Choroid plexus epithelial cell (primary cell): ENCODE results near the gene SOX11.

Experiments used
- DNase-seq: peaks from one replicate; pipeline ENCODE4 v3.0.0-alpha.2; 2010; ENCODE audit warnings: low read depth
- H3K4me3 ChIP-seq: 2 replicates; pipeline ENCODE4 v1.5.1; 2011; ENCODE audit warnings: low read depth, mild to moderate bottlenecking, control low read depth, low read length, moderate library complexity
- TF ChIP-seq, protein P1 (sequence below): conservative IDR thresholded peaks from 2 replicates; pipeline ENCODE4 v1.5.1; 2011; ENCODE audit warnings: low read depth, mild to moderate bottlenecking, control low read depth, inconsistent platforms, low read length, moderate library complexity

The SOX11 gene

DNA sequence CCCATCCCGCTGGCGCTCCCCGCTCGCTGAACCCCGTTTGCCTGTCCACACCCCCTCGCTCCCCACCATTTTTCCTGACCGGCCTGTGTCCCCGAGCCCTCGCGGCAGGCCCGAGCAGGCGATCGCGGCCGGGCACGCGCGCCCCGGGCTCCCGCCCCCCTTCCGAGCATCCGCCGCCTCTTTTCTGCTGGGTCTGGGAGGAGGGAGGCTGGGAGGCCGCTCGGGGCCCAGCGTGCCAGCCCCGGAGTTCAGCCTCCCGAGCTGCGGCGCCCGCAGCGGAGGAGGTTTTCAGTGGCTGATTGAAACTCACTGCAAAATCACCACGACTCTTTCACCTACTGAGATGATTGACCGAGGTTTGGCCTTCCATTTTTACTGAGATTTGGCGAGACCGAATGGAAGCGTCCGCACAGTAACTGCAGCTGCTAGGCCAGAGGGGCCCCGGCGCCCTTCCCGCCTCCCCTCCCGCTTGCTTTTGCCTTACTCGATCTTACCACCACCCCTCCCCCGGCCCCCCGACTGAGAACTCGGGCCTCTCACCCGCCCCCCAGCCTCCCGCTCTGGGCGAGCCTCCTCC lies 4.8 kb downstream of the SOX11 start:
- peak; percentile 62 for DNase-seq
- peak overlapping the region; percentile 69 for H3K4me3 ChIP-seq
- TF ChIP-seq, protein P1, sequence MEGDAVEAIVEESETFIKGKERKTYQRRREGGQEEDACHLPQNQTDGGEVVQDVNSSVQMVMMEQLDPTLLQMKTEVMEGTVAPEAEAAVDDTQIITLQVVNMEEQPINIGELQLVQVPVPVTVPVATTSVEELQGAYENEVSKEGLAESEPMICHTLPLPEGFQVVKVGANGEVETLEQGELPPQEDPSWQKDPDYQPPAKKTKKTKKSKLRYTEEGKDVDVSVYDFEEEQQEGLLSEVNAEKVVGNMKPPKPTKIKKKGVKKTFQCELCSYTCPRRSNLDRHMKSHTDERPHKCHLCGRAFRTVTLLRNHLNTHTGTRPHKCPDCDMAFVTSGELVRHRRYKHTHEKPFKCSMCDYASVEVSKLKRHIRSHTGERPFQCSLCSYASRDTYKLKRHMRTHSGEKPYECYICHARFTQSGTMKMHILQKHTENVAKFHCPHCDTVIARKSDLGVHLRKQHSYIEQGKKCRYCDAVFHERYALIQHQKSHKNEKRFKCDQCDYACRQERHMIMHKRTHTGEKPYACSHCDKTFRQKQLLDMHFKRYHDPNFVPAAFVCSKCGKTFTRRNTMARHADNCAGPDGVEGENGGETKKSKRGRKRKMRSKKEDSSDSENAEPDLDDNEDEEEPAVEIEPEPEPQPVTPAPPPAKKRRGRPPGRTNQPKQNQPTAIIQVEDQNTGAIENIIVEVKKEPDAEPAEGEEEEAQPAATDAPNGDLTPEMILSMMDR, result no peak

DNA sequence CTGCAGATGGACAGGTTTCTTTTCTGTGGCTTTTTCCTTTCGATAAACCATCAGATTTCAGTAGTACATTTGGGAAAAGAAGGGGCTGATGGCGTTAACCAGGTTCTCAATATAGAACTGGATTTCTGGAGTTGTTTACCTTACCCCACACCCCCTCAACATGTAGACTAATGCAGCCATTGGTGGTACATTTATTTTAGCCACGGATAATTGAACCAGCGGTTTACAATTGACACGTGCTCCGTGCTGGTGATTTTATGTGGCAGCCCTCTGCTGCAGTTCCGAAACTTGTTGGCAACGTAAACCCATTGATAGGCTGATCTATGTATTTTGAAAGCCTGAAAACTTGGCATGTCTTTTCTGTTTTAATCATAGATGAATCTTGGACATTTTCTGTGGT lies 5.4 kb downstream of the SOX11 start:
- H3K4me3 ChIP-seq, result peak overlapping the region; percentile 69
- no peak for DNase-seq
- TF ChIP-seq, protein P1, result no peak

DNA sequence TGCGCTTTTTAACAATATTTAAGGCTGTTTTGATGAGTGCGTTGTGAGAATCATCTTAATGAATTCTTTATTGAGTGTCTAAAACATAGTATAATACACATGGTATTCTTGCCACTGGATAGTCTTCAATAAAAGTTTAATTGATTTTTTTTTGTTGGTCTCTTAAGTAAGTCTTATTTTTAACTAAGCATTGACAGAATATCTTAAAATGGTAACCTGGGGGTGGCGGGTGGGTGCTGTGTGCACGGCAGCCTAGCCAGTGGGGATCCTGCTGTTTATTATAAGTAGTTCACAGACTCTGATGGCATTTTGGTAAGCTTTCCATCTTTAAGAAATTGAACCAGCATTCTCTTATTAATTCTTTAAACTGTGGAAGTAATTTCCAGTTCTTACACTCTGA lies 6.0 kb downstream of the SOX11 start:
- no peak overlapping the region for H3K4me3 ChIP-seq
- no peak for DNase-seq
- TF ChIP-seq, protein P1, result no peak

DNA sequence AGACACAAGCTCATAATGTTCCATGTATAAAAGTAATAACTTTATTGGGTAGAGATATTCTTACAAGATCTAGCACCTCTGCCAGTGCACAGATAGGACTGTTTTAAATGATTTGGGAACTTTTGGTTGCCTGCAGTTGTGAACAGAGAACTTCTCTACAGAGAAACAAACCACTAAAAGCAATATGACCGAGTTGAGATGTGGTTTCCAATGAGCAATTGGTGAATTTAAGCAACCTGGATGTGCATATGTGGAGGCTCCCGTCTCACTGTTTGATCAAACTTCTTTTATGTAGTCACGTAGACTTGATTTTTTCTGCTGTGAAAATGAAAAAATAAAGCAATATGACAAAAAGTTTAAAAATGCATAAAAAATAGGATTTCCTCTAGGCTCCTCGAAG lies 7.8 kb downstream of the SOX11 start:
- H3K4me3 ChIP-seq, result no peak overlapping the region
- no peak for DNase-seq
- TF ChIP-seq, protein P1, result no peak

DNA sequence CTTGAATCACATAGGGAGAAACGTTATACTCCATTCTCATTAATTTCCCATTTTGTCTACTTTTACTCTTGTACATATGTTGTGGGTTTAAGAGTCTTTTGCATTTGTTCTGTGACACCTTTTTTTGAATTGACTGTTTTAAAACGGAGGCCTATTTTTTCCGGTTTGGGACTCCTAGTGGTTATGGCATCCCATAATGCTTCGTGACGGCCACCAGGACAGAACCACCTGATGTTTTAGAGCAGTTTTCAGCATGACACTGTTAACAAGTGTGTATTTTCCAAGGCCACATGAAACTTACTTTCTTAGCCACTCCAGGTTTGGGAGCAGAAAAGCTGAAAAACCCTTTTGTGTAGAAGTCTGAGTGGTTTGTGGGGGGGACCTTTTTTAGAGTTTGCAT lies 8.4 kb downstream of the SOX11 start:
- H3K4me3 ChIP-seq, result no peak overlapping the region
- DNase-seq, result no peak
- TF ChIP-seq, protein P1, result no peak

DNA sequence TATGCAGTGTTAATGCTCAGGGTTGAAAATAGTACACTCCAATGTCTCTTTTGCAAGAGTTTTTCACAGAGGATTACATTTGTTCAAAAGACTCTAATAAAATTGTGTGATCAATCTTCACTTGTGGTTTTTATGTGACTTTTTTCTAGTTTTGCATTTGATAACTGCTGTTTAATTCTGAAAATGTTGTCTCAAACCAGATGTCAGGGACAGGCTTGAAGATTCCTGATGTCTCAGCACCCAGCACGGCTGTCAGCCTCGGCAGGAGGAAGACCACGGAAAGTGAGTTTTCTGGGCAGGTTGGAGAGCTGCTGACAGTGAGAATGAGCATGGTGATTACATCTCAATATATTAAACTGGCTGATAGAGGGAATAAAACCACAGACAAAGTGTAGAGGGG lies 9.1 kb downstream of the SOX11 start:
- DNase-seq, result no peak
- no peak overlapping the region for H3K4me3 ChIP-seq
- TF ChIP-seq, protein P1, result no peak

DNA sequence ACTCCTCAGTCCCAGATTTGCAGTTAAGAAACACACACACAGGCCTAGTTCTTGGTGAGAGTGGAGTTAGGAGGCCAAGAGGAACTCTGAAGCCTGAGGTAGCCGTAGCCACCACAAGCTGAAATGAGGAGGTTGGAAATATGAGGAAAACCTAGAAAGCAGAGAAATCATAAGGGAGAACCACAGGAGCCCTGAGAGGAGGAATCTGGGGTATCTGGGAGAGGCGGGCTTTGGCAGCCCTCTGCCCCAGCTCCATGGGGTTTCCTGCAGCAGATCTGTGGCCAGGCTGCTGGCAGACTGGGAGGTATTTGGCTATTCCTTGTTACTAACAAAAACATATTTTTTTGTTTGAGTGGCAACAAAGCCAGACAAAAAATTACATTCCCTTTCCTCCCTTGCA lies 11.0 kb downstream of the SOX11 start:
- DNase-seq, result peak; percentile 8
- TF ChIP-seq, protein P1, result no peak
- no peak overlapping the region for H3K4me3 ChIP-seq
